Transverse colon (tissue), 4 donors: ENCODE data around the gene ANP32B. TPM values are rescaled to one million over a fixed set of nuclear protein-coding genes. Genes with fewer than 3 reads are reported as not detected.

Experiments used
- DNase-seq: peaks from one replicate; pipeline ENCODE4 v3.0.0-alpha.2; 2019
- H3K27ac ChIP-seq, 4 donors: fragments of 200-600 bp; sonication (generic); 2 replicates each; pipeline ENCODE4 v1.5.1; 2016 to 2018; ENCODE audit warnings: inconsistent platforms in 4 of 4
- H3K27me3 ChIP-seq: fragments of 200-600 bp; sonication (generic); 2 replicates; pipeline ENCODE4 v1.5.1; 2017; ENCODE audit warnings: inconsistent platforms
- H3K36me3 ChIP-seq, 4 donors: fragments of 200-600 bp; sonication (generic); 2 replicates each; pipeline ENCODE4 v1.5.1; 2017 to 2019; ENCODE audit warnings: inconsistent platforms in 4 of 4
- H3K4me1 ChIP-seq, 4 donors: fragments of 200-600 bp; sonication (generic); 2 replicates each; pipeline ENCODE4 v1.5.1; 2017 to 2020; ENCODE audit warnings: inconsistent platforms in 4 of 4
- H3K4me3 ChIP-seq, 4 donors: fragments of 200-600 bp; sonication (generic); 1 replicate in 1 of 4; 2 replicates in 3 of 4; pipeline versions ENCODE4 v1.5.1 to v1.6.1; 2017 to 2019; ENCODE audit warnings: inconsistent platforms in 4 of 4
- H3K9me3 ChIP-seq, 2 donors: fragments of 200-600 bp; sonication (generic); 2 replicates each; pipeline ENCODE4 v1.5.1; 2017 to 2019; ENCODE audit warnings: inconsistent platforms in 2 of 2
- CTCF ChIP-seq, 5 experiments: fragments of 200-600 bp in 3 of 5; fragments of 450-650 bp in 2 of 5; sonication (generic) in 3 of 5; IDR thresholded peaks; 1 replicate in 2 of 5; 2 replicates in 3 of 5; pipeline ENCODE4 v1.5.1; 2016 to 2017; ENCODE audit warnings: antibody characterized with exemption in 5 of 5, inconsistent platforms in 3 of 5, mild to moderate bottlenecking in 2 of 5, moderate library complexity in 1 of 5
- EP300 ChIP-seq: sonication (generic); formaldehyde crosslinking; IDR thresholded peaks from one replicate; pipeline ENCODE4 v1.6.1; 2017; ENCODE audit warnings: antibody characterized with exemption, low read depth
- POLR2A ChIP-seq: fragments of 450-650 bp; IDR thresholded peaks from one replicate; pipeline ENCODE4 v1.6.1; 2016; ENCODE audit warnings: antibody characterized with exemption, mild to moderate bottlenecking, moderate library complexity
- POLR2AphosphoS5 ChIP-seq, 3 donors: sonication (generic); formaldehyde crosslinking; IDR thresholded peaks; one replicate each; pipeline ENCODE4 v1.6.1; 2016; ENCODE audit warnings: antibody characterized with exemption in 3 of 3
- WGBS, 2 donors: methylation state at CpG; one replicate each; pipeline ENCODE4 v1.1.5; 2018; ENCODE audit warnings: low coverage in 1 of 2; 5-methylcytosine and 5-hydroxymethylcytosine counted together
- in situ Hi-C, 4 donors: fragments of 200-750 bp; cut with MboI; loops; one replicate each; pipeline versions ENCODE4 v1.15.0 to v1.15.1; 2017; ENCODE audit warnings: low sequenced_read_pairs in 3 of 4, low pct_ligation_motif_present in 1 of 4, low pct_unique_long_range_greater_than_20kb in 1 of 4
- intact Hi-C: fragments of 100-400 bp; cut with DNase I; formaldehyde crosslinking; loops from one replicate; pipeline ENCODE4 v1.15.1; 2023; ENCODE audit warnings: low total_unique reads
- total RNA-seq, 4 donors: library from RNA; depleted of rRNA; stranded (reverse); fragments of >200 nt; gene quantifications; one replicate each; pipeline ENCODE4 v1.1.0, GENCODE V29; 2016

The ANP32B gene
- total RNA-seq, 4 donors from 2014 or later = 37.4 to 65.6 (median 43.0) TPM

GRCh38 chr9:97984188-97985057 lies 1.3 kb downstream of the ANP32B start:
- in situ Hi-C loops (loop anchor here in 1 of 4 donors (25.0 kb wide), 1 partner anchor 103 kb away; no protein-coding TSS in a partner anchor), intact Hi-C loops (loop anchor here (5.0 to 10.0 kb wide), 3 partner anchors 50 to 73 kb away; partner anchors contain the start of genes NANS and TRMO)
- no peaks in the 10 kb centered on the region for H3K9me3 ChIP-seq
- DNase-seq = peak; percentile 79
- no peaks in the 10 kb centered on the region for H3K27me3 ChIP-seq
- 0% methylated on average over 48 of the region's 116 CpGs; no CpG with 5 or more reads in 1 of the 2 donors for WGBS, 2 donors
- H3K36me3 ChIP-seq = no peaks in the 10 kb centered on the region
- H3K4me3 ChIP-seq = peak overlapping the region; percentile 88 to 98 (median 96)
- TF ChIP-seq POLR2AphosphoS5 (IDR thresholded peaks at IDR 0.05) (peak in 2 of 3 donors; percentile 42 to 67), CTCF (IDR thresholded peaks at IDR 0.05) (no peak)
- H3K4me1 ChIP-seq = peaks cover 31 to 66% (median 49%) of the 10 kb centered on the region in 4 donors
- H3K27ac ChIP-seq = peak overlapping the region; percentile 97 to 100 (median 99)

GRCh38 chr9:97985058-97985861 lies 2.1 kb downstream of the ANP32B start:
- peak; percentile 44 for DNase-seq
- Histone ChIP-seq H3K4me3 (peak overlapping the region; percentile 88 to 98 (median 96)), H3K9me3 (no peaks in the 10 kb centered on the region), H3K27ac (peak overlapping the region; percentile 97 to 100 (median 99)), H3K27me3 (no peaks in the 10 kb centered on the region), H3K36me3 (no peaks in the 10 kb centered on the region), H3K4me1 (peaks cover 39 to 75% (median 57%) of the 10 kb centered on the region in 4 donors)
- in situ Hi-C loops (loop anchor here in 1 of 4 donors (25.0 kb wide), 1 partner anchor 102 kb away; no protein-coding TSS in a partner anchor), intact Hi-C loops (loop anchor here (10.0 kb wide), 1 partner anchor 50 kb away; no protein-coding TSS in a partner anchor)
- TF ChIP-seq POLR2A (no peak), EP300 (no peak), CTCF (IDR thresholded peaks at IDR 0.05) (peak in 1 of 5 experiments; percentile 18), POLR2AphosphoS5 (IDR thresholded peaks at IDR 0.05) (no peak)
- WGBS, 2 donors = 6 to 32% methylated on average over 2 to 31 of the region's 59 CpGs

GRCh38 chr9:97987487-97987886 lies 4.3 kb downstream of the ANP32B start:
- no peaks in the 10 kb centered on the region for H3K9me3 ChIP-seq
- H3K27me3 ChIP-seq = no peaks in the 10 kb centered on the region
- intact Hi-C loops (loop anchor here (10.0 kb wide), 1 partner anchor 47 kb away; no protein-coding TSS in a partner anchor), in situ Hi-C loops (loop anchor here in 1 of 4 donors (25.0 kb wide), 1 partner anchor 100 kb away; no protein-coding TSS in a partner anchor)
- 78 to 100% methylated on average over 5 of the region's 5 CpGs for WGBS, 2 donors
- TF ChIP-seq POLR2AphosphoS5 (IDR thresholded peaks at IDR 0.05) (no peak), POLR2A (no peak), CTCF (IDR thresholded peaks at IDR 0.05) (no peak), EP300 (no peak)
- DNase-seq = no peak
- no peak overlapping the region for H3K4me3 ChIP-seq
- peaks cover 35 to 77% (median 62%) of the 10 kb centered on the region in 4 donors for H3K4me1 ChIP-seq
- no peaks in the 10 kb centered on the region for H3K36me3 ChIP-seq
- no peak overlapping the region for H3K27ac ChIP-seq
